Neural progenitor cell (in vitro differentiated cells): ENCODE data around the gene CDC42EP1.

ENCODE experiments used
- CTCF ChIP-seq: fragments of 200-600 bp; sonication (generic); IDR thresholded peaks from 2 replicates; pipeline ENCODE4 v1.5.1; 2017; ENCODE audit warnings: antibody characterized with exemption, mild to moderate bottlenecking
- EZH2 ChIP-seq: fragments of 200-600 bp; sonication (generic); IDR thresholded peaks from 2 replicates; pipeline ENCODE4 v1.6.1; 2017; ENCODE audit warnings: antibody characterized with exemption, mild to moderate bottlenecking, moderate library complexity
- EZH2phosphoT487 ChIP-seq: fragments of 200-600 bp; sonication (generic); IDR thresholded peaks from 2 replicates; pipeline ENCODE4 v1.6.1; 2017; ENCODE audit warnings: antibody characterized with exemption

GRCh38 chr22:37559521-37559900, 769 bp upstream of the CDC42EP1 start:
- TF ChIP-seq EZH2 (no peak), CTCF (no peak), EZH2phosphoT487 (no peak)
